Tibial nerve (tissue), 4 donors: ENCODE data around the gene LAGE3. TPM values are rescaled to one million over a fixed set of nuclear protein-coding genes. Genes with fewer than 3 reads are reported as not detected.

Experiments used
- DNase-seq, 2 donors: peaks; one replicate each; pipeline ENCODE4 v3.0.0-alpha.2; 2019; ENCODE audit warnings: low spot score in 2 of 2
- H3K27ac ChIP-seq, 4 donors: fragments of 200-600 bp; sonication (generic) in 3 of 4; one replicate each; pipeline ENCODE4 v1.5.1; 2017 to 2019; ENCODE audit warnings: mild to moderate bottlenecking in 1 of 4
- H3K27me3 ChIP-seq, 2 donors: fragments of 200-600 bp; sonication (generic) in 1 of 2; one replicate each; pipeline versions ENCODE4 v1.5.1 to v1.6.0; 2017 to 2019
- H3K36me3 ChIP-seq, 3 donors: fragments of 200-600 bp; sonication (generic); one replicate each; pipeline ENCODE4 v1.5.1; 2018 to 2019
- H3K4me1 ChIP-seq, 4 donors: fragments of 200-600 bp; sonication (generic) in 3 of 4; one replicate each; pipeline ENCODE4 v1.5.1; 2017 to 2019
- H3K4me3 ChIP-seq, 4 donors: fragments of 200-600 bp; sonication (generic) in 3 of 4; one replicate each; pipeline ENCODE4 v1.5.1; 2017 to 2019; ENCODE audit warnings: mild to moderate bottlenecking in 1 of 4, moderate library complexity in 1 of 4
- H3K9me3 ChIP-seq, 4 donors: fragments of 200-600 bp; sonication (generic) in 3 of 4; one replicate each; pipeline ENCODE4 v1.5.1; 2017 to 2019
- CTCF ChIP-seq, 5 experiments: fragments of 200-600 bp in 3 of 5; fragments of 450-650 bp in 2 of 5; sonication (generic) in 3 of 5; IDR thresholded peaks; one replicate each; pipeline ENCODE4 v1.5.1; 2016 to 2019; ENCODE audit warnings: antibody characterized with exemption in 5 of 5, mild to moderate bottlenecking in 3 of 5, moderate library complexity in 2 of 5
- EP300 ChIP-seq, 2 donors: sonication (generic); formaldehyde crosslinking; IDR thresholded peaks; one replicate each; pipeline ENCODE4 v1.6.1; 2017; ENCODE audit warnings: antibody characterized with exemption in 2 of 2, mild to moderate bottlenecking in 1 of 2
- POLR2A ChIP-seq, 2 donors: fragments of 450-650 bp; IDR thresholded peaks; one replicate each; pipeline ENCODE4 v1.6.1; 2017; ENCODE audit warnings: antibody characterized with exemption in 2 of 2, mild to moderate bottlenecking in 2 of 2, moderate library complexity in 2 of 2
- WGBS, 2 donors: methylation state at CpG; one replicate each; pipeline ENCODE4 v1.1.5; 2018; 5-methylcytosine and 5-hydroxymethylcytosine counted together
- total RNA-seq, 4 donors: library from RNA; depleted of rRNA; stranded (reverse); fragments of >200 nt; gene quantifications; one replicate each; pipeline ENCODE4 v1.1.0, GENCODE V29; 2016

Gene LAGE3
- total RNA-seq, 4 donors from 2014 or later, result 18.8 to 46.5 (median 35.0) TPM

- Histone ChIP-seq H3K36me3 (peaks cover 0 to 33% (median 0%) of the 10 kb centered on the region in 3 donors), H3K9me3 (no peaks in the 10 kb centered on the region), H3K27ac (peak overlapping the region in 2 of 4 donors; percentile 50 to 54), H3K4me3 (no peak overlapping the region), H3K4me1 (no peaks in the 10 kb centered on the region), H3K27me3 (no peaks in the 10 kb centered on the region)
- WGBS, 2 donors, result 55 to 77% methylated on average over 9 of the region's 9 CpGs
- TF ChIP-seq EP300 (IDR thresholded peaks at IDR 0.05) (no peak), CTCF (IDR thresholded peaks at IDR 0.05) (peak in 2 of 5 experiments; percentile 19 to 32), POLR2A (IDR thresholded peaks at IDR 0.05) (no peak)
- no peak for DNase-seq
These were observed 26.3 kb downstream of the LAGE3 start for GRCh38 chrX:154452823-154453222.

GRCh38 chrX:154450312-154450711 is 28.8 kb downstream of the LAGE3 start:
- Histone ChIP-seq H3K4me1 (peaks cover 0 to 9% (median 0%) of the 10 kb centered on the region in 4 donors), H3K27me3 (no peaks in the 10 kb centered on the region), H3K4me3 (no peak overlapping the region), H3K9me3 (no peaks in the 10 kb centered on the region), H3K27ac (no peak overlapping the region), H3K36me3 (peaks cover 0 to 43% (median 0%) of the 10 kb centered on the region in 3 donors)
- WGBS, 2 donors, result 87 to 92% methylated on average over 13 to 17 of the region's 17 CpGs
- DNase-seq, result no peak
- TF ChIP-seq CTCF (IDR thresholded peaks at IDR 0.05) (no peak), POLR2A (IDR thresholded peaks at IDR 0.05) (no peak)

GRCh38 chrX:154449618-154450017 is 29.5 kb downstream of the LAGE3 start:
- Histone ChIP-seq H3K36me3 (peaks cover 0 to 43% (median 0%) of the 10 kb centered on the region in 3 donors), H3K4me1 (peaks cover 0 to 16% (median 0%) of the 10 kb centered on the region in 4 donors), H3K27me3 (no peaks in the 10 kb centered on the region), H3K27ac (no peak overlapping the region), H3K4me3 (no peak overlapping the region), H3K9me3 (no peaks in the 10 kb centered on the region)
- TF ChIP-seq CTCF (IDR thresholded peaks at IDR 0.05), result no peak
- WGBS, 2 donors, result 92 to 94% methylated on average over 8 to 17 of the region's 18 CpGs
- DNase-seq, result no peak

- no peaks in the 10 kb centered on the region for H3K9me3 ChIP-seq
- WGBS, 2 donors, result 90 to 94% methylated on average over 7 to 14 of the region's 14 CpGs
- H3K4me1 ChIP-seq, result peaks cover 0 to 21% (median 0%) of the 10 kb centered on the region in 4 donors
- peaks cover 0 to 43% (median 0%) of the 10 kb centered on the region in 3 donors for H3K36me3 ChIP-seq
- no peak for TF ChIP-seq CTCF (IDR thresholded peaks at IDR 0.05)
- no peak for TF ChIP-seq EP300 (IDR thresholded peaks at IDR 0.05)
- no peak for TF ChIP-seq POLR2A (IDR thresholded peaks at IDR 0.05)
- no peak overlapping the region for H3K27ac ChIP-seq
- no peak for DNase-seq
- H3K27me3 ChIP-seq, result no peaks in the 10 kb centered on the region
- H3K4me3 ChIP-seq, result no peak overlapping the region
These were observed 30.6 kb downstream of the LAGE3 start for GRCh38 chrX:154448484-154448883.

DNA sequence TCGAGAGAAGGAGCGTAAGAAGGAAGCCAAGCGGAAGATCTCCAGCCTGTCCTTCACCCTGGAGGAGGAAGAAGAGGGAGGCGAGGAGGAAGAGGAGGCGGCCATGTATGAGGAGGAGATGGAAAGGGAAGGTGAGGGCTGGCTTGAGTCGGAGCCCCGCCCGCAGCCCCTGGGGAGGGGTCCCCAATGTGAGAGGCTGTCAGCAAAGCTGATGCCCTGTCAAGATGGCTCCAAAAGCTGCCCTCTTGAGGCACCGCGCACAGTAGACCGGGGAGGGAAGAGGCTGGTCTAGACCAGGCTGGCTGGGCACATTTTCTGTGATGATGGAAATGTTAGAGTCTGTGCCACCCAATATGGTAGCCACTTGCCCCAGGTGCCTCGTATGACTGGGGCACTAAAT is 32.7 kb downstream of the LAGE3 start:
- Histone ChIP-seq H3K27me3 (no peaks in the 10 kb centered on the region), H3K9me3 (no peaks in the 10 kb centered on the region), H3K4me3 (no peak overlapping the region), H3K4me1 (peaks cover 0 to 26% (median 0%) of the 10 kb centered on the region in 4 donors), H3K36me3 (peaks cover 0 to 61% (median 0%) of the 10 kb centered on the region in 3 donors), H3K27ac (no peak overlapping the region)
- DNase-seq, result no peak
- 91 to 92% methylated on average over 8 to 12 of the region's 12 CpGs for WGBS, 2 donors
- TF ChIP-seq EP300 (IDR thresholded peaks at IDR 0.05) (no peak), POLR2A (IDR thresholded peaks at IDR 0.05) (no peak), CTCF (IDR thresholded peaks at IDR 0.05) (no peak)
